Neural crest cell (in vitro differentiated cells): ENCODE data around the gene SOWAHB. TPM values are rescaled to one million over a fixed set of nuclear protein-coding genes. Genes with fewer than 3 reads are reported as not detected.
A peak's percentile ranks its signal among the peaks of the same experiment; 100 is the strongest.

Experiments used
- DNase-seq: peaks from one replicate; pipeline ENCODE4 v3.0.0; 2021; ENCODE audit warnings: low read depth, mixed read lengths, low spot score
- H3K27ac Mint-ChIP-seq: one replicate; pipeline ENCODE4 v1.8.0; 2021; ENCODE audit warnings: mild to moderate bottlenecking, mixed read lengths; ENCODE audit not compliant: unreplicated experiment
- H3K27me3 Mint-ChIP-seq: 2 replicates; pipeline ENCODE4 v1.8.0; 2021; ENCODE audit warnings: low read depth, mild to moderate bottlenecking, mixed read lengths
- H3K36me3 Mint-ChIP-seq: 2 replicates; pipeline ENCODE4 v1.8.0; 2021; ENCODE audit warnings: low read depth, mild to moderate bottlenecking, mixed read lengths
- H3K4me1 Mint-ChIP-seq: 2 replicates; pipeline ENCODE4 v1.8.0; 2021; ENCODE audit warnings: mixed read lengths
- H3K4me3 Mint-ChIP-seq: one replicate; pipeline ENCODE4 v1.8.0; 2021; ENCODE audit warnings: mild to moderate bottlenecking, mixed read lengths
- H3K9me3 Mint-ChIP-seq: 2 replicates; pipeline ENCODE4 v1.8.0; 2021; ENCODE audit warnings: mixed read lengths
- CTCF ChIP-seq: fragments of 200-600 bp; sonication (generic); conservative IDR thresholded peaks from 2 replicates; pipeline ENCODE4 v1.5.0; 2021; ENCODE audit warnings: antibody characterized with exemption, mild to moderate bottlenecking
- total RNA-seq: library from RNA; stranded (reverse); gene quantifications from 2 replicates; pipeline ENCODE4 v1.2.1, GENCODE V29; 2021

The SOWAHB gene
- total RNA-seq, 1 donor from 2014 or later, result not detected

- Mint-ChIP-seq H3K9me3 (peaks cover 2% of the 10 kb centered on the region), H3K36me3 (no peaks in the 10 kb centered on the region), H3K27ac (no peak overlapping the region), H3K4me1 (peaks cover 42% of the 10 kb centered on the region), H3K27me3 (peaks cover 18% of the 10 kb centered on the region), H3K4me3 (peak overlapping the region; percentile 7)
- TF ChIP-seq CTCF, result no peak
- DNase-seq, result no peak
Observed at GRCh38 chr4:76858319-76858718, 39.6 kb downstream of the SOWAHB start.

- no peak for DNase-seq
- Mint-ChIP-seq H3K27me3 (peaks cover 17% of the 10 kb centered on the region), H3K4me1 (peaks cover 40% of the 10 kb centered on the region), H3K36me3 (no peaks in the 10 kb centered on the region), H3K27ac (no peak overlapping the region), H3K9me3 (peaks cover 2% of the 10 kb centered on the region), H3K4me3 (no peak overlapping the region)
- TF ChIP-seq CTCF, result no peak
Observed at GRCh38 chr4:76857074-76857409, 40.9 kb downstream of the SOWAHB start.

- Mint-ChIP-seq H3K27ac (no peak overlapping the region), H3K4me3 (peak overlapping the region; percentile 79), H3K9me3 (peaks cover 2% of the 10 kb centered on the region), H3K27me3 (peaks cover 15% of the 10 kb centered on the region), H3K4me1 (peaks cover 40% of the 10 kb centered on the region), H3K36me3 (no peaks in the 10 kb centered on the region)
- TF ChIP-seq CTCF, result no peak
- peak; percentile 29 for DNase-seq
Observed at GRCh38 chr4:76856243-76857073, 41.5 kb downstream of the SOWAHB start.

- H3K27ac Mint-ChIP-seq, result no peak overlapping the region
Observed at GRCh38 chr4:76854858-76855257, 43.1 kb downstream of the SOWAHB start.

GRCh38 chr4:76851375-76851774, 46.6 kb downstream of the SOWAHB start:
- H3K36me3 Mint-ChIP-seq, result no peaks in the 10 kb centered on the region
- no peak overlapping the region for H3K27ac Mint-ChIP-seq

More at GRCh38 chr4:76854858-76855257, 43.1 kb downstream of the SOWAHB start:
- no peak for TF ChIP-seq CTCF
- no peak for DNase-seq
- Mint-ChIP-seq H3K27me3 (peaks cover 13% of the 10 kb centered on the region), H3K4me1 (peaks cover 40% of the 10 kb centered on the region), H3K36me3 (no peaks in the 10 kb centered on the region), H3K4me3 (no peak overlapping the region), H3K9me3 (peaks cover 4% of the 10 kb centered on the region)

More at GRCh38 chr4:76851375-76851774, 46.6 kb downstream of the SOWAHB start:
- DNase-seq, result no peak
- H3K4me3 Mint-ChIP-seq, result no peak overlapping the region
- H3K4me1 Mint-ChIP-seq, result peaks cover 17% of the 10 kb centered on the region
- H3K9me3 Mint-ChIP-seq, result peaks cover 4% of the 10 kb centered on the region
- H3K27me3 Mint-ChIP-seq, result peaks cover 6% of the 10 kb centered on the region
- no peak for TF ChIP-seq CTCF
